Activated CD8-positive, alpha-beta T cell treated with anti-CD3 and anti-CD28 coated beads for 36 hours (primary cell): ENCODE results near the gene PCDH12. TPM values are rescaled to one million over a fixed set of nuclear protein-coding genes. Genes with fewer than 3 reads are reported as not detected.

Source experiments
- ATAC-seq: fragments of 200-7000 bp; cut with Tn5 transposase; one replicate; pipeline ENCODE4 v1.10.0; 2021; ENCODE audit warnings: mild to moderate bottlenecking, moderate library complexity
- CTCF ChIA-PET: fragments of 350-600 bp; sonication (Branson Sonifier 250); formaldehyde crosslinking; loops from one replicate; lab custom pipeline; 2021; ENCODE audit warnings: antibody characterized with exemption; lab: Charles Lee
- POLR2A ChIA-PET: fragments of 350-600 bp; sonication (Branson Sonifier 250); formaldehyde crosslinking; loops from one replicate; lab custom pipeline; 2021; ENCODE audit warnings: antibody characterized with exemption; lab: Charles Lee
- DNase-seq: peaks from one replicate; pipeline ENCODE4 v3.0.0-alpha.2; 2020
- H3K27ac Mint-ChIP-seq: one replicate; pipeline ENCODE4 v1.8.0; 2021; ENCODE audit warnings: mild to moderate bottlenecking, mixed read lengths
- H3K27me3 Mint-ChIP-seq: one replicate; pipeline ENCODE4 v1.8.0; 2021; ENCODE audit warnings: mixed read lengths
- H3K36me3 Mint-ChIP-seq: one replicate; pipeline ENCODE4 v1.8.0; 2021; ENCODE audit warnings: low read depth, mixed read lengths
- H3K4me1 Mint-ChIP-seq: one replicate; pipeline ENCODE4 v1.8.0; 2021; ENCODE audit warnings: low read depth, mixed read lengths
- H3K4me3 Mint-ChIP-seq: one replicate; pipeline ENCODE4 v1.8.0; 2021; ENCODE audit warnings: mild to moderate bottlenecking, moderate library complexity, mixed read lengths
- H3K9me3 Mint-ChIP-seq: one replicate; pipeline ENCODE4 v1.8.0; 2021; ENCODE audit warnings: mixed read lengths
- intact Hi-C: fragments of 100-400 bp; cut with micrococcal nuclease; formaldehyde crosslinking; loops from one replicate; pipeline ENCODE4 v1.10.0; 2022
- total RNA-seq, 2 experiments: library from RNA; stranded (reverse); gene quantifications; one replicate each; pipeline ENCODE4 v1.2.3, GENCODE V29; 2021
- TF ChIP-seq, protein P1 (sequence below): fragments of 200-600 bp; IDR thresholded peaks from one replicate; pipeline ENCODE4 v1.8.0; 2022; ENCODE audit warnings: antibody characterized with exemption, mild to moderate bottlenecking

PCDH12 gene
- total RNA-seq, 2 experiments from 2014 or later = 0.31 to 0.61 TPM

DNA sequence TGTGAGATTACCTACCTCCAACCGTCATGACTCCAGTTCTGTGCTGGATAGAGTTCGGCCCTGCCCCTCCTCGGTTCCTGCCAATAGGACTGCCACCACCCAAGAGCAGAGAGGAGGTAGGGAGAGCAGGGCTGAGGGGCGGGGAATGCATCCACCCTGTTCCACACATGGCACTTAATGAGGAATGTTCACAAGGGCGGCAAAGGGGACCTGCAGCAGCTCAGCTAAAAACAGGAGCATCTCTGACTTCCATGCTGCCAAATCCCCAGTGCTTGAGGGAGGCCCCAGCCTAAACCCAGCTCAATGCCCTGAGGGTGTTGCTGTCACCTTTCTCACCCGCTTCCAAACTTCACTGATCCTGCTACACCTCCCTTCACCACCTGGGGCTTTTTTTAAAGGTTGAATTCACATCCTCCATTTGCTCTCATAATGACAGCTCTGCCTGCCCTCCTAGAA is 42.1 kb downstream of the PCDH12 start:
- no peaks in the 10 kb centered on the region for H3K36me3 Mint-ChIP-seq
- TF ChIP-seq, protein P1, sequence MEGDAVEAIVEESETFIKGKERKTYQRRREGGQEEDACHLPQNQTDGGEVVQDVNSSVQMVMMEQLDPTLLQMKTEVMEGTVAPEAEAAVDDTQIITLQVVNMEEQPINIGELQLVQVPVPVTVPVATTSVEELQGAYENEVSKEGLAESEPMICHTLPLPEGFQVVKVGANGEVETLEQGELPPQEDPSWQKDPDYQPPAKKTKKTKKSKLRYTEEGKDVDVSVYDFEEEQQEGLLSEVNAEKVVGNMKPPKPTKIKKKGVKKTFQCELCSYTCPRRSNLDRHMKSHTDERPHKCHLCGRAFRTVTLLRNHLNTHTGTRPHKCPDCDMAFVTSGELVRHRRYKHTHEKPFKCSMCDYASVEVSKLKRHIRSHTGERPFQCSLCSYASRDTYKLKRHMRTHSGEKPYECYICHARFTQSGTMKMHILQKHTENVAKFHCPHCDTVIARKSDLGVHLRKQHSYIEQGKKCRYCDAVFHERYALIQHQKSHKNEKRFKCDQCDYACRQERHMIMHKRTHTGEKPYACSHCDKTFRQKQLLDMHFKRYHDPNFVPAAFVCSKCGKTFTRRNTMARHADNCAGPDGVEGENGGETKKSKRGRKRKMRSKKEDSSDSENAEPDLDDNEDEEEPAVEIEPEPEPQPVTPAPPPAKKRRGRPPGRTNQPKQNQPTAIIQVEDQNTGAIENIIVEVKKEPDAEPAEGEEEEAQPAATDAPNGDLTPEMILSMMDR = no peak
- no peak overlapping the region for H3K27ac Mint-ChIP-seq
- no peak for DNase-seq
- POLR2A ChIA-PET = interaction anchor here (1.0 to 1.4 kb wide), 3 partner anchors 37 to 233 kb away, joined by 3 to 5 read pairs (median 4); no protein-coding TSS in a partner anchor
- CTCF ChIA-PET = interaction anchor here (0.7 to 5.2 kb wide), 13 partner anchors 8 to 247 kb away, joined by 3 to 44 read pairs (median 4); partner anchors contain the start of genes DELE1, PCDH1 and RNF14
- no peak overlapping the region for H3K4me3 Mint-ChIP-seq
- no peak for ATAC-seq
- H3K27me3 Mint-ChIP-seq = peaks cover 21% of the 10 kb centered on the region
- H3K4me1 Mint-ChIP-seq = peaks cover 11% of the 10 kb centered on the region
- H3K9me3 Mint-ChIP-seq = no peaks in the 10 kb centered on the region
- intact Hi-C loops = loop anchor here (5.0 kb wide), 1 partner anchor 36 kb away; no protein-coding TSS in a partner anchor

DNA sequence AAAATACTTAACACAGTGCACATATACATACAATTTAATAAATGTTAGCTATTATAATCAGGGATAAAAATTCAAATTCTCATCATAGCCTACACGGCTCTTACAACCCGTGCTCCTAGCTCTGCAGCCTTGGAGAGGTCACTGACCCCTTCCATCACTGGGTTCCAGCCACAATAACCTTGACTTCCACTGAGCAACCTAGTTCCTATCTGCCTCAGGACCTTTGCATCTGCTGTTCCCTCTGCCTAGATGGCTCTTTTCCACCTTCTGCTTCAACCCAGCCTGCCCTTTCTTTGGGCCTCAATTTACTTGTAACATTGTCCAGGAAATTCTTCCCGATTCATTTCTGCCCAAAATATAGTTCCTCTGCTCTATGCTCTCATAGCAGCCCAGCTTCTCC is 43.2 kb downstream of the PCDH12 start:
- peaks cover 11% of the 10 kb centered on the region for H3K4me1 Mint-ChIP-seq
- CTCF ChIA-PET = interaction anchor here (0.8 to 5.2 kb wide), 8 partner anchors 9 to 246 kb away, joined by 3 to 44 read pairs (median 4); partner anchors contain the start of genes DELE1 and PCDH1
- intact Hi-C loops = loop anchor here (5.0 kb wide), 1 partner anchor 38 kb away; no protein-coding TSS in a partner anchor
- peaks cover 21% of the 10 kb centered on the region for H3K27me3 Mint-ChIP-seq
- POLR2A ChIA-PET = interaction anchor here (0.9 to 1.4 kb wide), 5 partner anchors 8 to 232 kb away, joined by 3 to 11 read pairs (median 4); partner anchors contain the start of genes DELE1 and RNF14
- peak overlapping the region; percentile 6 for H3K4me3 Mint-ChIP-seq
- no peak overlapping the region for H3K27ac Mint-ChIP-seq
- no peak for ATAC-seq
- no peaks in the 10 kb centered on the region for H3K9me3 Mint-ChIP-seq
- TF ChIP-seq, protein P1 = no peak
- H3K36me3 Mint-ChIP-seq = no peaks in the 10 kb centered on the region
- DNase-seq = no peak

DNA sequence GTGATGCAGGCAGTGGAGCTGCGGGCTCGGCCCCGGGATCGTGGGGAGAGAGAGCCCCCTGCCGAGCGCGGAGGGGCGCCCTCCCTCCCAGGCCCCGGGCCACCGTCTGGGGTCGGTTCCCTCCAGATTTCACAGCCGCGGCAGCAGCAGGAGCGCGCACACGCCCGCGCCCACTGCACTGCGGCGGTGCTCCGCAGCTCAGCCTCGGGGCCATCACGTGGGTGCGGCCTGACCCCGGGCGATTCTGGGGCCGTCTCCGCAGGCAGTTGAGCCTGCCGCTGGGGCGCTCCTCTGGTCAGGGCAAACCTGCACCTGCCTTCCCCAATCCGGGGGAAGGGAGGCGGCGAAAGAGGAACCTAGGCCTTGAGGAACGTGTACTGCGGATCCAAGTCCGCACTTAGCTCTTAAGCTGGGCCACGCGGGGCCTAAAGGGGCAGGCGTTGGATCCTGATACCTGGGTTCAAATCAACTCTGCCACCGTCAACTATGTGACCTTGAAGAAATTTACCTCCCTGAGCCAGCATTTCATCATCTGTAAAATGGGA is 43.7 kb downstream of the PCDH12 start:
- POLR2A ChIA-PET = interaction anchor here (0.9 to 1.4 kb wide), 6 partner anchors 9 to 103 kb away, joined by 3 to 11 read pairs (median 3); partner anchors contain the start of genes DELE1 and RNF14
- Mint-ChIP-seq H3K27me3 (peaks cover 21% of the 10 kb centered on the region), H3K4me1 (peaks cover 11% of the 10 kb centered on the region), H3K36me3 (no peaks in the 10 kb centered on the region), H3K27ac (no peak overlapping the region), H3K4me3 (peak overlapping the region; percentile 29), H3K9me3 (no peaks in the 10 kb centered on the region)
- CTCF ChIA-PET = interaction anchor here (0.6 to 5.2 kb wide), 7 partner anchors 33 to 245 kb away, joined by 3 to 44 read pairs (median 3); partner anchors contain the start of gene PCDH1
- TF ChIP-seq, protein P1 = peak; percentile 1
- DNase-seq (peak; percentile 36), ATAC-seq (peak; percentile 81)
- intact Hi-C loops = no loop called here

DNA sequence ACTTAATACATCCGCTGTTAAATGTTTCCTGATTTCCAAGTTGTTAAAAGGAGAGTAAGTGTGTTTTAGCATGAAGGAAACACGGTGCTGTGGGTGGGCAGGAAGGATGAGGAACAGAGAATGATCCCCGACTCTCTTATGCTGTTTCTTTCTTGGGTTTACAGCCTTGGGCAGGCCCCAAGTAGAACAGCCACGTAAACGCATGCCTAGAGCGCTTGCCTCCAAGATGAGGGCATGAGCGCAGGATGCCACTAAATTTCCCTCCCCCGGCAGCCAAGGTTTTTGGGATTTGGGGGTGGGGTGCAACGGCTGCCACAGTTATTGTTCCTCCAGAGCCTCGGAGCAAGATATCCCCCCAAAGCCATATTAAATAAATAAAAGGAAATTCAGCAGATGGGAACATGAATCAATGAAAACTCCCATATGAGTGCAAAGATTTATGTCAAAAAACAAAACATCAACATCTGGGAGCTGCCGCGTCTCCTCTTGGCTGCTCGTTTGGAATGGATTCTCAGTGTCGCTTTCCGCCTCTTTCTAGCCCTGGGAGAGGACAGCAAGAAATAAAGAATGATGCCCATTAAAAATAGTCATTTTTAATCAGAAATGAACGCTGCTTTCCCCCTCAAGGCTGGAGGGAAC is 44.3 kb downstream of the PCDH12 start:
- peaks cover 12% of the 10 kb centered on the region for H3K4me1 Mint-ChIP-seq
- ChIA-PET CTCF (interaction anchor here (0.6 to 5.2 kb wide), 6 partner anchors 33 to 222 kb away, joined by 3 to 44 read pairs (median 6); partner anchors contain the start of gene PCDH1), POLR2A (interaction anchor here (1.0 to 1.2 kb wide), 3 partner anchors 9 to 55 kb away, joined by 3 read pairs; partner anchors contain the start of gene RNF14)
- intact Hi-C loops = no loop called here
- TF ChIP-seq, protein P1 = peak; percentile 29
- no peaks in the 10 kb centered on the region for H3K36me3 Mint-ChIP-seq
- peak overlapping the region; percentile 29 for H3K4me3 Mint-ChIP-seq
- DNase-seq = no peak
- no peak for ATAC-seq
- H3K27ac Mint-ChIP-seq = no peak overlapping the region
- H3K27me3 Mint-ChIP-seq = peaks cover 22% of the 10 kb centered on the region
- H3K9me3 Mint-ChIP-seq = no peaks in the 10 kb centered on the region
